Testis (tissue), 2 donors: Measurements from ENCODE around the gene RNU6-1.

ENCODE experiments used
- POLR2A ChIP-seq: fragments of 450-650 bp; IDR thresholded peaks from one replicate; pipeline ENCODE4 v1.6.1; 2017; ENCODE audit warnings: antibody characterized with exemption, mild to moderate bottlenecking, moderate library complexity
- TF ChIP-seq, protein P1 (sequence below), 3 experiments: fragments of 450-650 bp in 2 of 3; fragments of 200-600 bp in 1 of 3; sonication (generic) in 1 of 3; IDR thresholded peaks; one replicate each; pipeline ENCODE4 v1.5.1; 2016 to 2019; ENCODE audit warnings: antibody characterized with exemption in 3 of 3, mild to moderate bottlenecking in 2 of 3, moderate library complexity in 1 of 3

DNA sequence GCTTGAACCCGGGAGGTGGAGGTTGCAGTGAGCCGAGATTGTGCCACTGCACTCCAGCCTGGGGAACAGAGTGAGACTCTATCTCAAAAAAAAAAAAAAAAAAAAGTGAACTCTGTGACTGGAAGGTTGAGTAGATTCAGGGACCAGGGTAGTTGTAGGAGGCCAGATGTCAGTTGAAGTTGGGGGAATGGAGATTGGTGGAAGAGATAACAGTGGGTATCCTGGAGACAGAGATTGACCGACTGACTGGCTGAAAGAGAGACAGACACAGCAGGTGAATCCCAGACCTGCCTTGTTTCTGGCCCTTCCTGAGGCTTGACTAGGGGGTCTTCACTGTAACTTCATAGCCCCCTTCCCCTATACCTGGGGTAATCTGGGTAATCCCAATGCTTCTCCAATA is 22.1 kb upstream of the RNU6-1 start:
- no peak for TF ChIP-seq POLR2A
- TF ChIP-seq, protein P1, sequence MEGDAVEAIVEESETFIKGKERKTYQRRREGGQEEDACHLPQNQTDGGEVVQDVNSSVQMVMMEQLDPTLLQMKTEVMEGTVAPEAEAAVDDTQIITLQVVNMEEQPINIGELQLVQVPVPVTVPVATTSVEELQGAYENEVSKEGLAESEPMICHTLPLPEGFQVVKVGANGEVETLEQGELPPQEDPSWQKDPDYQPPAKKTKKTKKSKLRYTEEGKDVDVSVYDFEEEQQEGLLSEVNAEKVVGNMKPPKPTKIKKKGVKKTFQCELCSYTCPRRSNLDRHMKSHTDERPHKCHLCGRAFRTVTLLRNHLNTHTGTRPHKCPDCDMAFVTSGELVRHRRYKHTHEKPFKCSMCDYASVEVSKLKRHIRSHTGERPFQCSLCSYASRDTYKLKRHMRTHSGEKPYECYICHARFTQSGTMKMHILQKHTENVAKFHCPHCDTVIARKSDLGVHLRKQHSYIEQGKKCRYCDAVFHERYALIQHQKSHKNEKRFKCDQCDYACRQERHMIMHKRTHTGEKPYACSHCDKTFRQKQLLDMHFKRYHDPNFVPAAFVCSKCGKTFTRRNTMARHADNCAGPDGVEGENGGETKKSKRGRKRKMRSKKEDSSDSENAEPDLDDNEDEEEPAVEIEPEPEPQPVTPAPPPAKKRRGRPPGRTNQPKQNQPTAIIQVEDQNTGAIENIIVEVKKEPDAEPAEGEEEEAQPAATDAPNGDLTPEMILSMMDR (IDR thresholded peaks at IDR 0.05), result no peak
